IgD-negative memory B cell (primary cell): Measurements from ENCODE around the gene IQCH. TPM values are rescaled to one million over a fixed set of nuclear protein-coding genes. Genes with fewer than 3 reads are reported as not detected.

Experiments
- H3K27ac Mint-ChIP-seq, 3 donors: one replicate each; pipeline ENCODE4 v1.8.0; 2020 to 2022; ENCODE audit warnings: mild to moderate bottlenecking in 3 of 3, mixed read lengths in 3 of 3, moderate library complexity in 1 of 3
- H3K27me3 Mint-ChIP-seq: one replicate; pipeline ENCODE4 v1.8.0; 2021; ENCODE audit warnings: mixed read lengths
- H3K36me3 Mint-ChIP-seq: one replicate; pipeline ENCODE4 v1.8.0; 2020; ENCODE audit warnings: mild to moderate bottlenecking, mixed read lengths
- H3K4me1 Mint-ChIP-seq, 3 donors: one replicate each; pipeline ENCODE4 v1.8.0; 2020 to 2022; ENCODE audit warnings: mixed read lengths in 3 of 3, mild to moderate bottlenecking in 1 of 3
- H3K4me3 Mint-ChIP-seq, 4 donors: one replicate each; pipeline ENCODE4 v1.8.0; 2020 to 2022; ENCODE audit warnings: mild to moderate bottlenecking in 4 of 4, mixed read lengths in 4 of 4, moderate library complexity in 3 of 4
- H3K9me3 Mint-ChIP-seq, 3 donors: one replicate each; pipeline ENCODE4 v1.8.0; 2020 to 2021; ENCODE audit warnings: mixed read lengths in 3 of 3, mild to moderate bottlenecking in 1 of 3
- polyA plus RNA-seq: library from polyadenylated mRNA; unstranded; fragments of 300-500 nt; fragmentation: Illumina TruSeq; gene quantifications from one replicate; pipeline ENCODE4 v1.2.3, GENCODE V29; 2021

IQCH gene
- polyA plus RNA-seq, 1 donor from 2014 or later = 0.13 TPM

DNA sequence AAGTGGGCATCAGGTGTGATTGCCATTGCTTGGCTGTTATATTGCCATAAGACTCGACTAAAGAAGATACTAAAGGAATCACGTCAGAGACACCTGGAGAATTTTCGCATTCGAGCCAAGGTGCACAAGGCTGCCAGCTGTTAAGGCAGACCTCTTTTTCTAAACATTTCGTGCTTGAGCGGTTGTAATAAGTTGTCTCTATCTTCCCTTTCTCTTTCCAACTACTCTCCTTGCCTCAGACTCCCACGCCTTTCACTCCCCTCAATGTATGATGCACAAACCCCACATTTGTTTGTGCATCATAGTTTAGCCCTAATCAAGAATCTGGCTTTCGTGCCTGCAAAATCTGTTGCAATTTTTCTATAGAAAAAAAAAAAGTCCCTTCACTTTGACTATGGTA lies 118.0 kb downstream of the IQCH start:
- H3K9me3 Mint-ChIP-seq = peaks cover 0 to 2% (median 0%) of the 10 kb centered on the region in 3 donors
- H3K4me3 Mint-ChIP-seq = no peak overlapping the region
- no peaks in the 10 kb centered on the region for H3K27me3 Mint-ChIP-seq
- H3K36me3 Mint-ChIP-seq = no peaks in the 10 kb centered on the region
- no peak overlapping the region for H3K27ac Mint-ChIP-seq
- no peaks in the 10 kb centered on the region for H3K4me1 Mint-ChIP-seq

DNA sequence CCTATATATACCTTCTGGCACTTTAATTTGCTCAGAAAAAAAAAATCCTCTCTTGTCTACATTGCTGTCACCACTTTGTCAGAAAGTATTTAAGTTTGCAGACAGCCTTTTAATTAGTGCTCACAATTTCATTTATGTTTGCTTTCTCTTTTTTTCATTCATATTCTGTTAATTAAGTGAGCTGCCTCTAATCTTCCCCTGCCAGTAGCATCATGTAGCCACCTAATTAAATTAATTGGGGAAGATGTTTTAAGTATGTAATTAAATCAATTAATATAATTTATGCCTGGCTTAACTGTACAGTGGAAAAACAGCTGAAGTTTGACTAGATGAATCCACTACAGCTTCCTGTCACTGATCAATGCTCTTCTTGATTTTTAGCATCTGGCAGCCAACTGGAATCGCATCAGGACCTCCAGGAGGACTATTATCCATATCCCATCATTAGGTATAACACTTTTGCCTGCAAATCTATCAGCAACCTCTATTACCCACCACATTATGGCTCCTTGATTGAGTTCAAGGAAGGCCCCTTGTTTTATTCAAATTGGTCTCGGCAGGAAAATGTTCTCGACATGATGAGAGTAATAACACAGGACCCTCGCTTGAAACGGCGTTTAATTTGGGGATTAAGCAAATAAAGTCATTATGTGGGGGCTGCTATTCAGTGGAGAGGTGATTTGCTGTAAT lies 118.5 kb downstream of the IQCH start:
- Mint-ChIP-seq H3K9me3 (peaks cover 0 to 2% (median 0%) of the 10 kb centered on the region in 3 donors), H3K36me3 (no peaks in the 10 kb centered on the region), H3K4me1 (no peaks in the 10 kb centered on the region), H3K4me3 (no peak overlapping the region), H3K27ac (no peak overlapping the region), H3K27me3 (peaks cover 5% of the 10 kb centered on the region)

GRCh38 chr15:67373971-67374370 lies 119.4 kb downstream of the IQCH start:
- H3K4me1 Mint-ChIP-seq = no peaks in the 10 kb centered on the region
- no peak overlapping the region for H3K4me3 Mint-ChIP-seq
- H3K36me3 Mint-ChIP-seq = no peaks in the 10 kb centered on the region
- H3K27me3 Mint-ChIP-seq = peaks cover 5% of the 10 kb centered on the region
- no peak overlapping the region for H3K27ac Mint-ChIP-seq
- H3K9me3 Mint-ChIP-seq = peaks cover 0 to under 1% (median under 1%) of the 10 kb centered on the region in 3 donors

- H3K9me3 Mint-ChIP-seq = peaks cover 0 to 3% (median 2%) of the 10 kb centered on the region in 3 donors
- no peaks in the 10 kb centered on the region for H3K36me3 Mint-ChIP-seq
- H3K27ac Mint-ChIP-seq = no peak overlapping the region
- no peaks in the 10 kb centered on the region for H3K4me1 Mint-ChIP-seq
- no peak overlapping the region for H3K4me3 Mint-ChIP-seq
- peaks cover 5% of the 10 kb centered on the region for H3K27me3 Mint-ChIP-seq
Observed at GRCh38 chr15:67379530-67379929, 124.9 kb downstream of the IQCH start.

- no peak overlapping the region for H3K27ac Mint-ChIP-seq
- H3K4me3 Mint-ChIP-seq = no peak overlapping the region
- H3K36me3 Mint-ChIP-seq = no peaks in the 10 kb centered on the region
- H3K4me1 Mint-ChIP-seq = no peaks in the 10 kb centered on the region
- H3K27me3 Mint-ChIP-seq = peaks cover 6% of the 10 kb centered on the region
- H3K9me3 Mint-ChIP-seq = peaks cover 0 to 3% (median 2%) of the 10 kb centered on the region in 3 donors
Observed at GRCh38 chr15:67380921-67381320, 126.3 kb downstream of the IQCH start.

- H3K4me3 Mint-ChIP-seq = no peak overlapping the region
- no peaks in the 10 kb centered on the region for H3K4me1 Mint-ChIP-seq
- no peaks in the 10 kb centered on the region for H3K36me3 Mint-ChIP-seq
- peaks cover 0 to 3% (median 2%) of the 10 kb centered on the region in 3 donors for H3K9me3 Mint-ChIP-seq
- no peak overlapping the region for H3K27ac Mint-ChIP-seq
- H3K27me3 Mint-ChIP-seq = peaks cover 6% of the 10 kb centered on the region
Observed at GRCh38 chr15:67381416-67382045, 126.9 kb downstream of the IQCH start.

DNA sequence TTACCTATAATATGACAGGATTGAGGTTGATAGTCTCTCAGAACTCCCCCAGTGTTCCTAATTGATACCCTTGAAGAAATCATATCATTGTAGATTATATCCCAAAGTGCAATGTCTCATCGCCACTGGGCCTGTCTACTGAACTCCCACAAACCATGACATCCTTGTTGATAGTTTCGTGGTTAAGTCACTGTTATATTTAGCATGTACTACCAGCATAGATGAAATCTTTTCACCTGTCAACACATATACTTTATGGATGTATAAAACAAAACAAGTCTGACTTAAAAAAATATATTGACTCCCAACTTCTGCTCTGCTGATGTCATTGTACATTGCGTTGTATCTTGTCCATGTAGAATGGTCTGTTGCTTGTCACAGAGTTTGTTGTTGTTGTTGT lies 128.1 kb downstream of the IQCH start:
- Mint-ChIP-seq H3K4me1 (no peaks in the 10 kb centered on the region), H3K9me3 (peaks cover 0 to 3% (median 2%) of the 10 kb centered on the region in 3 donors), H3K27me3 (peaks cover 4% of the 10 kb centered on the region), H3K36me3 (no peaks in the 10 kb centered on the region), H3K27ac (no peak overlapping the region), H3K4me3 (no peak overlapping the region)

DNA sequence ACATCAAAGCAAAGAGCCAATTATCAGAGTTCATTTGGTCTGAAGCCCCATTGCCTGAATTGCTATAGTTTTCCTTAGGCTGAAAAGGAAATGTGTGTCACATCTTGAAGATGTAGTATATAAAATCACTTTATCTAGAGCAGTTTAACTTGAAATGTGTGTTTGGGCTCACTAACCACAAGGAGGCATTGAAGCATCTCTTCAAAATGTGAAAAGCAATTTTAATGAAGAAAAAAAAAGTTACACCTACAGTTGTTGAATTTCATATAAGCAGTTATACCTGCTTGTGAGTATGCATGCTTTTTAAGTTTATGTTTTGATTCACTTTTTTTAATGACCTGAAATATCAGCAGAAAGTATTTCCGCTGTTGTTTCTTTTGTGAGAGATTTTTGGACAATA lies 129.3 kb downstream of the IQCH start:
- Mint-ChIP-seq H3K9me3 (peaks cover 0 to 3% (median 2%) of the 10 kb centered on the region in 3 donors), H3K4me3 (no peak overlapping the region), H3K4me1 (no peaks in the 10 kb centered on the region), H3K27ac (no peak overlapping the region), H3K36me3 (no peaks in the 10 kb centered on the region), H3K27me3 (peaks cover 3% of the 10 kb centered on the region)

DNA sequence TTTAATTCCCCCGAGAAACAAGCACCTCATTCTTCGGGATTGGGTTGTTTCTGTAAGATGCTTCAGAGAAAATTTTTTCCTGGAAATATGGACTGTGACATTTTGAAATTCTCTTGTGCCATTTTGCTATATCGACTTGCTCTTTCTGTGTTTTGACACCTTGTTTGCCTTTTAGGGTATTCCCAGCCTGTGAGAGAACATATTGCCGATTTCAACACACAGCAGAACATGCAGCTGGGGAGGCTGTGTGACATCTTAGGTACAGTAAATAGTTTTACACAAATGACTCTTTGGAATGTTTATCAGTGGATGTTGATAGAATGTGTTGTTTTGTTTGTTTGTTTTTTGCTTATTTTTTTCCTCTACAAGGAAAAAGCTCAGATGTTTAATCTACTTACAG lies 130.2 kb downstream of the IQCH start:
- no peaks in the 10 kb centered on the region for H3K36me3 Mint-ChIP-seq
- H3K4me3 Mint-ChIP-seq = no peak overlapping the region
- no peak overlapping the region for H3K27ac Mint-ChIP-seq
- peaks cover 3% of the 10 kb centered on the region for H3K27me3 Mint-ChIP-seq
- peaks cover 0 to 2% (median 0%) of the 10 kb centered on the region in 3 donors for H3K9me3 Mint-ChIP-seq
- H3K4me1 Mint-ChIP-seq = no peaks in the 10 kb centered on the region

GRCh38 chr15:67385971-67386370 lies 131.4 kb downstream of the IQCH start:
- Mint-ChIP-seq H3K4me3 (no peak overlapping the region), H3K36me3 (no peaks in the 10 kb centered on the region), H3K9me3 (peaks cover 0 to 2% (median 0%) of the 10 kb centered on the region in 3 donors), H3K27ac (no peak overlapping the region), H3K4me1 (no peaks in the 10 kb centered on the region), H3K27me3 (peaks cover 3% of the 10 kb centered on the region)

DNA sequence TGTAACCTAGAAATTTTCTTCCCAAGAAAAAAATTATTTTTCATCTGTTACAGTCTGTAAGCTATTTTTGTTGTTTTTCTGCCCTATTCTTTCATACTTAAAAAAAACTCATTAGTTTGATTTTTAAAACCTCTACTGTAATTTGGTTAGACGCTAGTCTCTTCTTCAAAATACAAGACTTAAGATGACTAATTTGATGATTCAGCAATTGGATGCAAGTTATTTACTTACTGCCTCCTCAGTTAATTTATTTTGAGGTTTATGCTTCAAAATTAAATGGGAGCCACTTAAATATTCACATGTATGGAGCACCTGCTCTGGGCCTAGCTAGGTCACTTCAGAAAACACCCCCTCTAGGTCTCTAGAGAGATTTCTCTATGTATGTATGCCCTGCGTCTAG lies 132.4 kb downstream of the IQCH start:
- H3K36me3 Mint-ChIP-seq = no peaks in the 10 kb centered on the region
- peaks cover 0 to 2% (median 0%) of the 10 kb centered on the region in 3 donors for H3K9me3 Mint-ChIP-seq
- no peaks in the 10 kb centered on the region for H3K4me1 Mint-ChIP-seq
- no peak overlapping the region for H3K27ac Mint-ChIP-seq
- H3K27me3 Mint-ChIP-seq = peaks cover 3% of the 10 kb centered on the region
- no peak overlapping the region for H3K4me3 Mint-ChIP-seq

DNA sequence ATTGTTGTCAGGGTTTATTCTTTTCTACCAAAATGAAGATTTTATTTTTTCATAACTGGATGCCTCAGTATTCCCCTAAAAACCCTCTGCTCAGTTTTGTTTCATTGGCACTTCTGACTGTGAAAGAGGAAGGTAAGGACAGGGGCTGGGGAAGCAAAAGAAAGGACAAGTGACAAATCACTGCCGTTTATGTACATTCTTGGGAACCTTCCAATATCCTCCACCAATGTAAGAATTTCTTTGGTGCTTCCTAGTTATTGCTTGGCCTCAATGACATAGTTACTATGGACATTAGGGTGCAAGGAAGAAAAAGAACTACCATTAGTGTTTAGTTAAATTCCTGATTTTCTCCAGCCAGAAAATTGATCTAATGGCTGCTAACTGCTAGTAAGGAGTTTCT lies 135.4 kb downstream of the IQCH start:
- no peak overlapping the region for H3K4me3 Mint-ChIP-seq
- no peak overlapping the region for H3K27ac Mint-ChIP-seq
- H3K9me3 Mint-ChIP-seq = no peaks in the 10 kb centered on the region
- H3K4me1 Mint-ChIP-seq = peaks cover 0 to 3% (median 0%) of the 10 kb centered on the region in 3 donors
- no peaks in the 10 kb centered on the region for H3K36me3 Mint-ChIP-seq
- peaks cover 6% of the 10 kb centered on the region for H3K27me3 Mint-ChIP-seq

DNA sequence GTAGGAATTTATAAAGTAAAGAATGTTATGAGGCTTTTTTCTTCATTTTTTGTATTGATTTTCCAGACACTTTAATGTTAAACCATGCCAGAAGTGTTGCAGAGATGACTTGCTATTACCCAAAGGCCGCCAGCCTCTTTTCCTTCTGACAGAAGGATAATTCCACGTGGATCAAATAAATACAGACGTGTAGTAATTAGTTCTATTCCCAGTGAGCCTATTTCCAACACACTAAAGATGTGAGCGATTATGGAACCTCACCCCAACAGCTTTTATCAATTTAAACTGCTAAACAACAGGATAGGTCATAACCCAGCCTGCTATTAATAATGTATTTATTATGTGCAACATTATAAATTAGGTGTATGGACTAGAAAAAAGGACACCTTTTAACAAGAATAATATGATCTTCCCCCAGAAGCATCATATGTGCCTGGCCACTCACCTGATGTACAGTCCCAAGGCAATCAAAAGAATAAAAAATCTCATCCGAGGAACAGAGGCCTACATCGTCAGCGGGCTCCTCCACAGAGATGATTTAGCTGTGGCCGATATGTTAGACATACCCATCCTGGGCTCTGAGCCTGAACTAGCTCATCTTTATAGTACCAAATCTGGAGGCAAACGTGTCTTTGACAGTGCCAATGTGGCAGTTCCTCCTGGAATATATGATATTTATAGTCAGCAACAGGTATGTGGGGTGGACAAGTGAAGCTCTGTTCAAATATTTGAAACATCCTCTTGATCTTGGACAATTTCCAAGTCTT lies 140.5 kb downstream of the IQCH start:
- Mint-ChIP-seq H3K9me3 (no peaks in the 10 kb centered on the region), H3K4me1 (peaks cover 0 to 3% (median 0%) of the 10 kb centered on the region in 3 donors), H3K4me3 (no peak overlapping the region), H3K27me3 (peaks cover 9% of the 10 kb centered on the region), H3K27ac (no peak overlapping the region), H3K36me3 (no peaks in the 10 kb centered on the region)

- H3K27ac Mint-ChIP-seq = no peak overlapping the region
- peaks cover 0 to 3% (median 0%) of the 10 kb centered on the region in 3 donors for H3K4me1 Mint-ChIP-seq
- no peaks in the 10 kb centered on the region for H3K9me3 Mint-ChIP-seq
- H3K36me3 Mint-ChIP-seq = no peaks in the 10 kb centered on the region
- H3K4me3 Mint-ChIP-seq = no peak overlapping the region
- peaks cover 10% of the 10 kb centered on the region for H3K27me3 Mint-ChIP-seq
Observed at GRCh38 chr15:67396114-67396513, 141.5 kb downstream of the IQCH start.

DNA sequence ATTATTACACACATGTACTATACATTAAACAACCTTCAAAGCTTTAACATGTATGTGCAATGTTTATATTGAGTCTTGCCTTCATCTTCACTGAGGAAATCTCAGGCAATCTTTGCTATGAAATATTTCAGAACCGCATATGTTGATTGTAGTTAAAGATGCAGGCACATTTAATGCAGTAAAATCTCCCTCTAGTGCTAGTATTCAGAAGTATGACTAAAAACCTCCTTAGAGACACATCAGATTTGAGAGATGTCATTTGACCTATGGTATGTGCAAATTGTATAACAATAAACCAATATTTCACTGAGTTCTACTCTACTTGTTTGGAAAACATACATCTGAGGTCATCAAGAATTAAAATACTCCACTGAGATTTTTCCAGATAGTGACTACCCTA lies 142.6 kb downstream of the IQCH start:
- Mint-ChIP-seq H3K4me3 (no peak overlapping the region), H3K36me3 (no peaks in the 10 kb centered on the region), H3K27ac (no peak overlapping the region), H3K4me1 (peaks cover 0 to 3% (median 0%) of the 10 kb centered on the region in 3 donors), H3K27me3 (peaks cover 10% of the 10 kb centered on the region), H3K9me3 (no peaks in the 10 kb centered on the region)
